Effector memory CD4-positive, alpha-beta T cell (primary cell): Measurements from ENCODE around the gene XXYLT1.
"Not testable (repeated sequence)": the region's sequence is repeated elsewhere in the genome, so short reads cannot be mapped to it uniquely, and the experiment has no call there.

Experiments
- DNase-seq, 3 donors: peaks; one replicate each; pipeline ENCODE4 v3.0.0-alpha.2; 2020
- H3K27ac ChIP-seq: 2 replicates; pipeline ENCODE4 v1.7.0; 2013; ENCODE audit warnings: mild to moderate bottlenecking, low read length, moderate library complexity; ENCODE audit not compliant: insufficient read depth, poor library complexity, severe bottlenecking
- H3K27me3 ChIP-seq: replicated peaks from 2 replicates; pipeline ENCODE4 v1.7.0; 2013; ENCODE audit warnings: mild to moderate bottlenecking, low read length; ENCODE audit not compliant: insufficient read depth, control insufficient read depth, poor library complexity, severe bottlenecking
- H3K36me3 ChIP-seq: 2 replicates; pipeline ENCODE4 v1.7.0; 2013; ENCODE audit warnings: mild to moderate bottlenecking, low read length, moderate library complexity; ENCODE audit not compliant: control insufficient read depth, insufficient read depth
- H3K4me1 ChIP-seq: 2 replicates; pipeline ENCODE4 v1.7.0; 2013; ENCODE audit warnings: low read length, mild to moderate bottlenecking; ENCODE audit not compliant: control insufficient read depth, insufficient read depth, poor library complexity, severe bottlenecking
- H3K4me3 ChIP-seq: 2 replicates; pipeline ENCODE4 v1.7.0; 2013; ENCODE audit warnings: low read length, low read depth, mild to moderate bottlenecking; ENCODE audit not compliant: insufficient read depth, poor library complexity, severe bottlenecking
- H3K9me3 ChIP-seq: 2 replicates; pipeline ENCODE4 v1.7.0; 2013; ENCODE audit warnings: mild to moderate bottlenecking, low read length, moderate library complexity; ENCODE audit not compliant: control insufficient read depth

XXYLT1 gene

DNA sequence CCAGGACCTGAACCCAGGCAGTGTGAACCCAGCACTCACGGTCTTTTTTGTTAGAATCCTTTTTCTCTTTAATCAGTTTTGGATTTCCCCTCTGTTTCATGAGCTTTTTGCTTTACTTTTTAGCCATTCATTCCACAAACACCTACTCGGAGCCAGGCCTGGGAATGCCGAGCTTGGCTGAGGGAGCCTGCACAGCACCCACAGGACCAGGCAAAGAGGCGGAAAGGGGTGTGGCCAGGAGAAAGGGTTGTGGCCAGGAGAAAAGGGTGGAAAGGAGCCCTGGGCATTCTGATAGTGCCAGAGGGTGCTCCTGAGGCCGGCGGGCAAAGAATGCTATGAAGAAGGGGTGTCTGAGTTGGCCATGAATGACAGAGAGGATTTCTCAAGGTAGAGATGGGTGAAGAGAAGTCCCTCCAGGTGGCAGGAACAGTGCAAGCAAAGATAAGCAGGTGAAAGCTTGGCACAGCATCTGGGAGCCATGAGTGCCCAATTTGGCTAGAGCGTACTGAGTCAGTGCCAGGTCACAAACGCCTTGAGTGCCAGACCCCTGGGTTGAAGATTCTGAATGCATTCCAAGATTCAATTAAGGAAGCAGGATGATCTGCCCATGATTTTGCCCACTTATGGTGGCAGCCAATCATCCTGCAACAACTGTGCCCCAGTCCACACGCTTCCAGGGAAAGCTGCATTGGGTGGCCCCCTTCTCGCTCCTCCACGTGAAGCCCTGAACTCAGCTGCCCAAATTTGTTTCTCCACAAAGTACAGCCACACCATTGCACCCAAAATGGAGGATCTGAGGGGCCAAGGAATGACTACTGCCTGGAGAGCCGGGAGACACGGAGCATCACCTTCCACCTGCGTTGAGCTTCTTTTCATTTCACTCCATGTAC lies 157.2 kb downstream of the XXYLT1 start:
- Histone ChIP-seq H3K4me3 (no peak overlapping the region), H3K27me3 (no peaks in the 10 kb centered on the region), H3K27ac (no peak overlapping the region), H3K9me3 (no peaks in the 10 kb centered on the region), H3K36me3 (no peaks in the 10 kb centered on the region), H3K4me1 (no peaks in the 10 kb centered on the region)
- DNase-seq, result no peak

DNA sequence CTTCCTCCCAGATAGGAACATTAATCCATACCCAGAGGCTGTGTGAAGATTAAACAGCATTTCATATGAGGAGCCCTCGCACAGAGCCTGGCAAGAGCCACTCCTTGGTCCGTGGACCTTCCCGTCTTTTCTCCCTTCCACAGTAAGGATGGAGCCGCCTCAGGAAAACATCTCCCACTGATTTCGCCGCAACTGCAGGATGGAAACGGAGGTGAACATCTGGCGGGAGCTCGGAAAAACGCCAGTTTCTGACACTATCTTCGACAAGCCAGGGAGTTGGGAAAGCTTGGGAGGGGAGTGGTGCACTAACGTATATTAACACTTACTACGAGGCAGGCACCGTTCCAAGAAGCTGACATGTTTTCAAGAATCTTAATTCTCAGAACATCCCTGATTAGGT lies 157.9 kb downstream of the XXYLT1 start:
- Histone ChIP-seq H3K9me3 (no peaks in the 10 kb centered on the region), H3K27me3 (no peaks in the 10 kb centered on the region), H3K27ac (no peak overlapping the region), H3K36me3 (no peaks in the 10 kb centered on the region), H3K4me3 (no peak overlapping the region), H3K4me1 (no peaks in the 10 kb centered on the region)
- DNase-seq, result no peak

DNA sequence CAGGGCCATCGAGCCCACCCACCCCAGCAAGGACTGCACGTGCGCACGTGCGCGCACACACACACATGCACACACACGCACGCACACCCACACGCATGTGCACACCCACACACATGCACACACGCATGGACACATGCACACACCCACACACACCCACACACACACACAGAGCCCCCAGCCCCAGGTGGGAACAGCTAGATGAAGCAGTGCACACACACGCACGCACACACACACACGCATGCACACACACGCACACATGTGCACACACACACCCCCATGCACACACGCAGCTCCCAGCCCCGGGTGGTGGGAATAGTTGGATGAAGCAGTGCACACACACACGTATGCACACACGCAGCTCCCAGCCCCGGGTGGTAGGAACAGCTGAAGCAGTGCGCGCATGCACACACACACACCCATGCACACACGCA lies 158.6 kb downstream of the XXYLT1 start:
- Histone ChIP-seq H3K9me3 (no peaks in the 10 kb centered on the region), H3K27ac (no peak overlapping the region), H3K4me3 (no peak overlapping the region), H3K4me1 (no peaks in the 10 kb centered on the region), H3K36me3 (no peaks in the 10 kb centered on the region), H3K27me3 (no peaks in the 10 kb centered on the region)
- no peak for DNase-seq

DNA sequence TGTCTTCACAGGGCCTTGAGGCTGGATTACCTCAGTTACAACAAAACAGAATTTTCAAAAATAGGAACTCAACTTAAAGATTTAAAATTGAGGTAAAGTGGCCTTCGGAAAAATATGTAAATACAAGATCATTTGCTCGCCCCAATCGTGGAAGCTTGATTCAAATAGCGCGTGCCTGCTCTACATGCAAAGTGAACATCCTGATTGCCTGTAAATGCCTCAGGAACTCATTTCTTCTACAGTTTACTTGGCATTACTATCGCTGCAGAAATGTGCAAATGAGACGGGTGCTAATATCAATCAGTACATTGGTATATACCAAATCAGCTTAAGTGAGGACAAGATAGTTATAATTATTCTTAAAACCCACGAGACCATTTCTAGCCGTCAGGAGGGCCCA lies 159.2 kb downstream of the XXYLT1 start:
- no peak overlapping the region for H3K4me3 ChIP-seq
- H3K27me3 ChIP-seq, result no peaks in the 10 kb centered on the region
- no peaks in the 10 kb centered on the region for H3K9me3 ChIP-seq
- H3K4me1 ChIP-seq, result no peaks in the 10 kb centered on the region
- no peaks in the 10 kb centered on the region for H3K36me3 ChIP-seq
- DNase-seq, result no peak
- H3K27ac ChIP-seq, result no peak overlapping the region

DNA sequence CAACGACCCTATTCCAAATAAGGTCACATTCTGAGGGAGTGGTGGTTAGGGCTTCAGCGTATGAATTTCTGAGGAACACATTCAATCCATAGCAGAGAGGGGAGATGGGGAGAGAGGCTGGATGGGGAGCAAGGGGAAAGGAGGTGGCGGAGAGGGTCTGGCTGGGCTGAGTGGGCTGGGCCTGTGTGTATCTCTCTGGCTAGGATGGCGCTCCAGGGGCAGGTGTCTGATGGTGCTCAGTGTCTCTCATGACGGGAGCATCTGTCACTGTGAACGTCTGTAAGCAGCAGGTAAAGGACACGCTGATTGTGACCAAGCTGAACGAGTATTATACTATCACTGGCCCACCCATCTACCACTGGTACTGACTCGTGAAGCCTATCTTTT lies 159.6 kb downstream of the XXYLT1 start:
- H3K27ac ChIP-seq, result no peak overlapping the region
- no peak overlapping the region for H3K4me3 ChIP-seq
- H3K9me3 ChIP-seq, result no peaks in the 10 kb centered on the region
- no peaks in the 10 kb centered on the region for H3K27me3 ChIP-seq
- H3K36me3 ChIP-seq, result no peaks in the 10 kb centered on the region
- H3K4me1 ChIP-seq, result no peaks in the 10 kb centered on the region
- DNase-seq, result no peak

DNA sequence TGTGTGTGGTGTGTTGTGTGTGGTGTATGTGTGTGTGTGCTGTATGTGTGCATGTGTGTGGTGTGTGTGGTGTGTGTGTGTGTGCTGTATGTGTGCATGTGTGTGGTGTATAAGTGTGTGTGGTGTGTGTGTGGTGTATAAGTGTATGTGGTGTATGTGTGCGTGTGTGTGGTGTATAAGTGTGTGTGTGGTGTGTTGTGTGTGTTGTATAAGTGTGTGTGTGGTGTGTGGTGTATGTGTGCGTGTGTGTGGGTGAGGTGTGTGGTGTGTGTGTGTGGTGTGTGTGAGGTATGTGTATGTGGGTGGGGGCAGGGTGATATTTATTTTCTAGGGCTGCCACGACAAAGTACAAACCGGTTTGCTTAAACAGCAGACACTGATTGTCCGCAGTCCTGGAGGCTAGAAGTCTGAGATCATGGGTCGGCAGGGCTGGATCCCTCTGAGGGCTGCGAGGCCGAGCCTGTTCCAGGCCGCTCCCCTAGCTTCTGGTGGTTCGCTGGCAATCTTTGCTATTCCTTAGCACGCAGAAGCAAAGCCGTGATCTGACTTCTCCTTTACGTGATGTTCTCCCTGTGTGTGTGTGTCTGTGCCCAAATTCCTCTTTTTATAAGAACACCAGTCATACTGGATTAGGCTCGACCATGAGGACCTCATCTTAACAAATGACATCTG lies 160.2 kb downstream of the XXYLT1 start:
- Histone ChIP-seq H3K27me3 (no peaks in the 10 kb centered on the region), H3K4me1 (no peaks in the 10 kb centered on the region), H3K9me3 (no peaks in the 10 kb centered on the region), H3K27ac (no peak overlapping the region), H3K4me3 (no peak overlapping the region), H3K36me3 (no peaks in the 10 kb centered on the region)
- DNase-seq, result no peak

DNA sequence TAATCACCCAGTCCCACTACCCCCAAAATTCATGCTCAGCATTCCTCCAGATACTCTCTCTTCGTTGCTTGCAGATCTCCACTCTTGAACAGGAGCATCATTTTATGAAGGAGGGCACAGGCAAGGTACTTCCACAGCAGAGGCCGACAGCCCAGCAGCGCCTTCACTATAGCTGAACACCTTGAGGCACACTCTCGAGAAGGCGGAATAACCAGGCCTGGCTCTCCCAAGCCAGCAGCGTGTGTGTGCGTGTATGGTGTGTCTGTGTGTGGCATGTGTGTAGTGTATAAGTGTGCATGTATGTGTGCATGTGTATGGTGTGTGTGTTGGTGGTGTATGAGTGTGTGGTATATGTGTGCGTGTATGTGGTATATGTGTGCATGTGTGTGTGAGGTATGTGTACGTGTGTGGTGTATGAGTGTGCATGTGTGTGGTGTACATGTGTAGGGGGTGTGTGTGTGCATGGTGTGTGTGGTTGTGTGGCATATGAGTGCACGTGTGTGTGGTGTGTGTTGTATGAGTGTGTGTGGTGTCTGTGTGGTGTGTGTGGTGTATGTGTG lies 161.8 kb downstream of the XXYLT1 start:
- H3K4me1 ChIP-seq, result no peaks in the 10 kb centered on the region
- no peak for DNase-seq
- H3K27ac ChIP-seq, result no peak overlapping the region
- no peaks in the 10 kb centered on the region for H3K9me3 ChIP-seq
- no peaks in the 10 kb centered on the region for H3K36me3 ChIP-seq
- H3K27me3 ChIP-seq, result no peaks in the 10 kb centered on the region
- H3K4me3 ChIP-seq, result no peak overlapping the region

DNA sequence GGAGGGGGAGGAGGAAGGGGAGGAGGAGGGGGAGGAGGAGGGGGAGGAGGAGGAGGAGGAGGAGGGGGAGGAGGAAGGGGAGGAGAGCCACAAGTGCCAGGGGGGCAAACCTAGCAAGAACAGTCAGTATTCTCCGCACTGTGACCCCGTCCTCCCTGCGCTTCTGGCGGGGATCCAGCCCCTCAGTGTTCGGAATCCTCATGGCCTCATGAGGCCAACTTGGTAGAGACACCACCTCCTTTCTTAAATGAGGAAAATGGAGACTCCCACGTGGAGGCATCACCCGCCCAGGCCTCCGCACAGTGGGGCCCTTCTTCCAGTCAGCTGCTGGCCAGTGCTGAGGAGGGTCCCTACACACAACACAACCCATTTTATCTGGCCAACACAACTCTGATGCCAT lies 163.4 kb downstream of the XXYLT1 start:
- Histone ChIP-seq H3K36me3 (no peaks in the 10 kb centered on the region), H3K27me3 (no peaks in the 10 kb centered on the region), H3K9me3 (no peaks in the 10 kb centered on the region), H3K4me1 (no peaks in the 10 kb centered on the region), H3K4me3 (no peak overlapping the region), H3K27ac (no peak overlapping the region)
- DNase-seq, result no peak

DNA sequence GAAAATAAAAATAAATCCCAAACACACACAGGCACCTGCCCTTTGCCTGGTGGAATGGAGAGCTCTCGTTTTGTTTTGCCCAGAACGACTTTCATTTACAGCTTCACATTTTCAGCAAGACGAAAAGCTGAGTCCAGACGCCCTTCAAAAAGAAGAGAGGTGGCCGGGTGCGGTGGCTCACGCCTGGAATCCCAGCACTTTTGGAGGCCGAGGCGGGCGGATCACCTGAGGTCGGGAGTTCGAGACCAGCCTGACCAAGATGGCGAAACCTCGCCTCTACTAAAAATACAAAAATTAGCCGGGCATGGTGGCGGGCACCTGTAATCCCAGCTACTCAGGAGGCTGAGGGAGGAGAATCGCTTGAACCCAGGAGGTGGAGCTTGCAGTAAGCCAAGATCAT lies 163.9 kb downstream of the XXYLT1 start:
- H3K4me3 ChIP-seq, H3K27me3 ChIP-seq, H3K36me3 ChIP-seq, H3K27ac ChIP-seq, H3K9me3 ChIP-seq, DNase-seq, H3K4me1 ChIP-seq: not testable (repeated sequence)

DNA sequence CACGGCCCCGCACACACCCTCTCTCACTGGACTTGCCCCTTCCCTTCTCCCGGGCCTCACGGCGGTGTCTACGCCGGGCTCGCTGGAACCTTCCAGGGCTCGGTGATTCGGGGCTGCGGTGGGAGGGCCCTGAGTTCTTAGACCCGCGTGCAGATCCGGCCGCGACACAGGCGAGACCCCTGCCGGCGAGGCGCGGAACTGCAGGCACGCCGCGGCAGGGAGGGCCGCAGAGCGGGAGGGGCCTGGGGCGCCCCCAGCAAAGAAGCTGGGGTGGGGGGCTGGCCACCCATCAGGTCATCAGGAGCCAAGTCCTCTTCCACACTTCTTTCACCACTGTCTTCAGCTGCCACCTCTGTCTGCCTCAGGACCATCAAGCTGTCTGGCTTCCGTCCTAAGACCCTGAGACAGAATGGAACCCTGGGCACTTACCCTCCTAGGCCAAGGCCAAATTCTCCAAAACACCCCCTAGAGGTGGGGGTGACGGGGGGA lies 164.5 kb downstream of the XXYLT1 start:
- H3K27ac ChIP-seq, result no peak overlapping the region
- H3K4me3 ChIP-seq, result peak overlapping the region; percentile 31
- H3K4me1 ChIP-seq, result no peaks in the 10 kb centered on the region
- peak; percentile 21 to 41 (median 33) for DNase-seq
- H3K27me3 ChIP-seq, result no peaks in the 10 kb centered on the region
- no peaks in the 10 kb centered on the region for H3K36me3 ChIP-seq
- no peaks in the 10 kb centered on the region for H3K9me3 ChIP-seq
